ENCODE measurements around the gene CBX3. TPM values are rescaled to one million over a fixed set of nuclear protein-coding genes. Genes with fewer than 3 reads are reported as not detected.

Gene CBX3
- total and polyA plus RNA-seq, 10 of the 15 experiments (the other 5 are each of a cell fraction or from before 2014, with no cell fraction given) = 153 to 307 (median 225) TPM

- TF ChIP-seq MEF2B (IDR thresholded peaks at IDR 0.05; ENCODE audit: partially characterized antibody, poor library complexity, severe bottlenecking) (no peak), CUX1 (IDR thresholded peaks at IDR 0.05; ENCODE audit: insufficient replicate concordance, low read depth, low read length) (no peak), PML (IDR thresholded peaks at IDR 0.05; ENCODE audit: low read length) (peak; percentile 26; the same call in 1 of the 2 replicates), ESRRA (IDR thresholded peaks at IDR 0.05; ENCODE audit: low read length) (no peak), MTA3 (IDR thresholded peaks at IDR 0.05; ENCODE audit: borderline replicate concordance, low read length) (peak; percentile 94), CREB1 (IDR thresholded peaks at IDR 0.05; ENCODE audit: low read depth) (0 out of 2 replicates have a peak, but pooled peaks have one; percentile 20), E2F8 (IDR thresholded peaks at IDR 0.05; ENCODE audit: low read depth, partially characterized antibody) (peak; percentile 45), IRF4 (IDR thresholded peaks at IDR 0.05; ENCODE audit: low read depth, low read length) (no peak), TBL1XR1 (IDR thresholded peaks at IDR 0.05; ENCODE audit: low read depth, low read length) (no peak), POLR2AphosphoS2 (IDR thresholded peaks at IDR 0.05; ENCODE audit: low read depth, low read length) (peak; percentile 89; the same call in 1 of the 2 replicates), SREBF2 (IDR thresholded peaks at IDR 0.05; ENCODE audit: low read length) (no peak), SREBF1 (IDR thresholded peaks at IDR 0.05; ENCODE audit: low read length) (no peak), RUNX3 (IDR thresholded peaks at IDR 0.05; ENCODE audit: low read length) (no peak; the same call in none of the 2 replicates)
- TF ChIP-seq, protein P1, sequence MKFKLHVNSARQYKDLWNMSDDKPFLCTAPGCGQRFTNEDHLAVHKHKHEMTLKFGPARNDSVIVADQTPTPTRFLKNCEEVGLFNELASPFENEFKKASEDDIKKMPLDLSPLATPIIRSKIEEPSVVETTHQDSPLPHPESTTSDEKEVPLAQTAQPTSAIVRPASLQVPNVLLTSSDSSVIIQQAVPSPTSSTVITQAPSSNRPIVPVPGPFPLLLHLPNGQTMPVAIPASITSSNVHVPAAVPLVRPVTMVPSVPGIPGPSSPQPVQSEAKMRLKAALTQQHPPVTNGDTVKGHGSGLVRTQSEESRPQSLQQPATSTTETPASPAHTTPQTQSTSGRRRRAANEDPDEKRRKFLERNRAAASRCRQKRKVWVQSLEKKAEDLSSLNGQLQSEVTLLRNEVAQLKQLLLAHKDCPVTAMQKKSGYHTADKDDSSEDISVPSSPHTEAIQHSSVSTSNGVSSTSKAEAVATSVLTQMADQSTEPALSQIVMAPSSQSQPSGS (IDR thresholded peaks at IDR 0.05; ENCODE audit: low read length) = 0 out of 2 replicates have a peak, but pooled peaks have one; percentile 10
- TF ChIP-seq, protein P2, sequence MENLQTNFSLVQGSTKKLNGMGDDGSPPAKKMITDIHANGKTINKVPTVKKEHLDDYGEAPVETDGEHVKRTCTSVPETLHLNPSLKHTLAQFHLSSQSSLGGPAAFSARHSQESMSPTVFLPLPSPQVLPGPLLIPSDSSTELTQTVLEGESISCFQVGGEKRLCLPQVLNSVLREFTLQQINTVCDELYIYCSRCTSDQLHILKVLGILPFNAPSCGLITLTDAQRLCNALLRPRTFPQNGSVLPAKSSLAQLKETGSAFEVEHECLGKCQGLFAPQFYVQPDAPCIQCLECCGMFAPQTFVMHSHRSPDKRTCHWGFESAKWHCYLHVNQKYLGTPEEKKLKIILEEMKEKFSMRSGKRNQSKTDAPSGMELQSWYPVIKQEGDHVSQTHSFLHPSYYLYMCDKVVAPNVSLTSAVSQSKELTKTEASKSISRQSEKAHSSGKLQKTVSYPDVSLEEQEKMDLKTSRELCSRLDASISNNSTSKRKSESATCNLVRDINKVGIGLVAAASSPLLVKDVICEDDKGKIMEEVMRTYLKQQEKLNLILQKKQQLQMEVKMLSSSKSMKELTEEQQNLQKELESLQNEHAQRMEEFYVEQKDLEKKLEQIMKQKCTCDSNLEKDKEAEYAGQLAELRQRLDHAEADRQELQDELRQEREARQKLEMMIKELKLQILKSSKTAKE (IDR thresholded peaks at IDR 0.05; ENCODE audit: low read depth, poor library complexity, severe bottlenecking) = no peak
These were observed 14.0 kb upstream of the CBX3 start (continued) for GRCh38 chr7:26187380-26188205.

Data from GM12878 (cell line).